NOMO-1 treated with DMSO at 0.1 percent for 48 hours (cell line): ENCODE measurements around the gene ZSWIM1.
A peak's percentile ranks its signal among the peaks of the same experiment; 100 is the strongest.

ENCODE experiments used
- DNase-seq: peaks from one replicate; lab custom pipeline; 2025; ENCODE audit not compliant: unreplicated experiment; lab: John Stamatoyannopoulos, UW

The ZSWIM1 gene

DNA sequence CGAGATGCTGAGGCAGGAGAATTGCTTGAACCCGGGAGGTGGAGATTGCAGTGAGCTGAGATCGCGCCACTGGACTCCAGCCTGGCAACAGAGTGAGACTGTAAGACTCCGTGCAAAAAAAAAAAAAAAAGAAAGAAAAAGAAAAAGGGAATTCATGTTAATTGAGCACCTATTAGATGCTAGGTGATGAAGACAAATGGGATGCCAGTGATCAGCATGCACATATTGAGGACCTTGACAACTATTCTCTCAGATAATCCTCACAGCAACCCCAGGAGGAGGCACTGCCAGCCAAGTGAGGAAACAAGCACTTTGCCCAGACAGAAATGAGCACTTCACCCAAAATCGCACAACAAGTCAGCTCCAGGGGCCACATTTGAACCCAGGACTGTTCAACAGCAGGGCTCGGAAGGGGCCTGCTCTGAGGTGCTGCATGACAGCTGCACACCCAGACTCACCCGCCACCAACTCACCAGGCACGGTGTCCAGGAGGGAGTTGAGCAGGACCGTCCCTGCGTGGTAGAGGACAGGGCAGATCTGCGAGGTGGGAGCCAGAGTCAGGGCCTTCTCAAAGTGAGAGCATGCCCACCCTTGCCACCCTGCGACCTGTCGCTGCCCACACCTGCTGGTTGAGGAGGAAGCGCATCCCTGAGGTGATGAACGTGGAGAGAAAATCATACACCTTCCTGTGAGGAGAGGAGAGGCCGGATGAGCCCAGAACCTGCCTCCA is 26.4 kb downstream of the ZSWIM1 start:
- no peak for DNase-seq

- DNase-seq = no peak
Measured at GRCh38 chr20:45908084-45908483, 27.1 kb downstream of the ZSWIM1 start.

- DNase-seq = no peak
Measured at GRCh38 chr20:45909336-45909808, 28.3 kb downstream of the ZSWIM1 start.

- DNase-seq = peak; percentile 29
Measured at GRCh38 chr20:45909817-45910669, 29.0 kb downstream of the ZSWIM1 start.

GRCh38 chr20:45910670-45911485 is 29.9 kb downstream of the ZSWIM1 start:
- peak; percentile 99 for DNase-seq

GRCh38 chr20:45911486-45912343 is 30.7 kb downstream of the ZSWIM1 start, which contains the start of gene PLTP:
Gene PLTP (minus strand): TSS chr20:45912155. CDS start chr20:45911452, 703 bp downstream.
- DNase-seq = no peak

DNA sequence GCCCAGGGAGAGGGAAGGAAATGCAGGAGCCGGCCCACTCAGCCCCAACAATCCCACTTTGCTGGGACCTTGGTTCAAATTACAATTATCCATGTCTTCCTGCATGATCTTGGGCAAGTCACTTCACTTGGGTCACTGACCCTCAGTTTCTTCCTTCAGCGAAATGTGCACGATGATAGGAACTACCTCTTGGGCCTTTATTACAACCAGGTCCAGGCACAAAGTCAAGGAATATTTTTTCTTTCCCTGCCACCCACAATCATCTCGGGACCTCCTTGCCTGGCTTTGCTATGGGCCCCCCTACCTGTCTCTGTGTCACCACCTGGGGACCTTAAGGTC is 31.3 kb downstream of the ZSWIM1 start:
- DNase-seq = no peak

- DNase-seq = no peak
Measured at GRCh38 chr20:45913116-45913515, 32.1 kb downstream of the ZSWIM1 start.

DNA sequence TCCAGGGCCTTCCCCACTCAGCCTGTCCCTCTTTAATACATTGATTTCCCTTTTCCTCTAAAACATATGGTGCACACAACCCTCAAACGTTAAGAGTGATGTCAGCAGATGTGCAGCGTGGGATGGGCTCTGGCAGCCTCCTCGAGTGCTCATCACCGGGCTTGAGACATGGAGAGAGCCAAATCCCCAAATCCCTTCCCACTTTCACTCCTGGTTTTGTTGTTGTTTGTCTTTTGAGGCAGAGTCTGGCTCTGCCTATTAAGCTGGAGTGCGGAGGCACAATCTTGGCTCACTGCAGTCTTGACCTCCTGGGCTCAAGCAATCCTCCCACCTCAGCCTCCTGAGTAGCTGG is 36.7 kb downstream of the ZSWIM1 start:
- DNase-seq = no peak

- DNase-seq = no peak
Measured at GRCh38 chr20:45918182-45918737, 37.2 kb downstream of the ZSWIM1 start.

- no peak for DNase-seq
Measured at GRCh38 chr20:45918779-45919537, 37.9 kb downstream of the ZSWIM1 start.

DNA sequence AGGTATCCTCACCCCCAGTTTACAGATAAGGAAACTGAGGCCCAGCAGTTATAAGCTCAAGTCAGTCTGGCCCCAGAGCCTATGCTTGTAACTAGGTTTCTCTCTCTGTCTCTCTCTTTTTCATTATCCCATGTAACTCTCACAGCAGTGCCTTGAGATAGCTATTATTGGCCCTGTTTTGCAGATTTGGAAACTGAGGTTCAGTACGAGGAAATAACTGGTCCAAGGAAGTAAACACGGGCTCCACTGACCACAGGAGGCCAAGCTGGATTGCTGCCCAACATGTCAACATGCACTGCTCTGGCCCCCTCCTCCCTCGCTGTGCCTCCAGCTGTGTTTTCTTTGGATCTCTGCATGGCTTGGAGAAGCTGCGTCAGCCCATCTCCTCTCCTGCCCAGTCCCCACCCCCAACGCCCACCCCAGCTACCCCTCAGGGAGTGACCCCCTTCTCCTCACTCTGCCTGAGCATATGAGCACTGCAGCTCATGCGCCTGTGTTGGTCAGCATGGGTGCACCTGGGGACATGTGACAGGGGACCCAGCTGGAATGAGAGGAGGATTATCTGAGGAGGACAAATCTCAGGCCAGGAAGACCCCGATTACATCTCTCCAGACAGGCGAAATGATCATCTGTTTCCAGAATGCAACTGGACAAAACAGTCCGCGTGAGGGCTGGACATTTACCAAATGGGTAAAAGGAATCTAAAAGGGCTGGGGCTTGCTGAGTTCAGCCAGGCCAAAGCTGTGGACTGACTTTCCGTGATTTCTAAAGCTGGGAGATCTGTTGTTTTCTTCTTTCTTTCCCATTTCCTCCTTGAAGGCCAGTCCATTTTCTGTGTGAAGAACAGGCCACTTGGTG is 38.7 kb downstream of the ZSWIM1 start:
- DNase-seq = no peak

DNA sequence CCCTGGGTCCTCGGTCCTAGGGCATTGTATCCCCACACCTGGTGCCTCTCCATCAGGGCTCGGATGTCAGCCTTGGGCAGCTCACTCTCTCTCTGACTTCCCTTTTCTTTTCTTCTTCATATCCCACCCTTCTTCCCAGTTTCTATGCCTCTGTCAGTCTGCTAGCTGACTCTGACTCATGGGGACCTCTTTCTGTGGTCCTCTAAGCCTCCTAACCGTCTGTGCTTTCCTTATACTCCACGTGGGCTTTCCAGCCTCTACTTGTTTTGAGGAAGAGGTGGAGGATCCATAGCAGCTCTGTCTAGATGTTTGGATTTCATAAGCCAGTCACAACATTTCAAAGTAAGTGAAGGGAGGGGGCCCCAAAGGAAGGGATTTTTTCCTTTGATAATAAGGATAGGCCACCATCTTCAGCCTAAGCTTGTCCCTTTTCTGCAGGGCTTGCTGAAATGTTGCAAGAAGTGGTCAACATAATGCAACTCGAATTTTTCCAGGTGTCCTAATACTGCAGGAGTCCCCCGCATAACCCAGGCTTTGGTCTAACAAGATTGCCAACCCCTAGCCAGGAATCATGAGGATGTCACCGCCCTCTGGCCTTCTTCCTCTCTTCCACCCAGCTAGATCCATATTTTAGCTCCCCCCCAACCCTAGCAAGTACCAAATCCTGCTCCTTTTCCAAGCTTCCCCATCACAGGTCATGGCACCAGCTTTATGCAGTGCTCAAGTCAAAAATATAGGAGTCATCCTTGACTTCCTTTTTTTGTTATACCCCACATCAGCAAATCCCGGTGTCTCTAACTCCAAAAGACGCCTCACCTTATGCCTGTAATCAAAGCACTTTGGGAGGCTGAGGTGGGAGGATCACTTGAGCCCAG is 39.7 kb downstream of the ZSWIM1 start:
- peak; percentile 23 for DNase-seq

GRCh38 chr20:45921337-45922189 is 40.5 kb downstream of the ZSWIM1 start:
- no peak for DNase-seq

GRCh38 chr20:45924391-45925261 is 43.6 kb downstream of the ZSWIM1 start:
- DNase-seq = no peak
